Measurements from ENCODE around the gene GJA4. TPM values are rescaled to one million over a fixed set of nuclear protein-coding genes. Genes with fewer than 3 reads are reported as not detected.

GJA4 gene
- total RNA-seq, 1 experiment from 2014 or later: not detected

DNA sequence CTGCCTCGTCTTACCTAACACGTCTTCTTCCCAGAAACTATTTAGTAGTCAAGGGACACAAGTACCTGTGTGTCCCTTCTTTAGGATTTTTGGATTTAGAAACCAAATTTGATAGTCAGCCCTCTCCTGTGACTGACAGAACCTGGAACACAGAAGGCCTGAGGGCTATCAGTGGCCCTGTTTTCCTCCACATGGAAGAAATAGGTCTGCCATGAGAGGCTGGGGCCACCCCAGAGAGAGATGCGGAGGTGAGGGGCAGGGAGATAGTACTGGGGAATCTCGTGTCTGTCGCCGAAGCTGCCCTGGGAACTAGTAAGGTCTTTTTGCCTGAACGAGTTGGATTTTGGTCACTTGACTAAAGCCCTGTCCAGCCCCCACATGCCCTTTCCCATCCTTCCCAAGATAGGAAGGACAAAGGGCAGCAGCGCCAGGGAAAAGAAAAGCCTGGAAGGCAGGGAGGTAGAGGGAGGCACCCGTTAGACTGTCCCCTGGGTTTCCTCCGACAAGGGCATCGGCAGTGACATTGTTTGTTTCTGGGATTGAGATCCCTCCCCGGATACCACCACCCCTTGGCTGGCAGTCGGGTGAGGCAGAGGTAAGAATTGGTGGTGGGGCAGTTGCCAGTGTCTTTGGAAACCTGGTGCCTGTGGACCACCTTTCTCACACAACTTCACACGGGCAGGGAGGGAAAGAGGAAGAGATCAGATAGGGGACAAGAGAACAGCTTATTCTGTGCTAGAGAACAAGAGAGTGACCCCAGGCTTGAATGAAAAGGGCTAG is 46.9 kb downstream of the GJA4 start:
- Histone ChIP-seq H2AFZ (no peak overlapping the region), H3K4me3 (no peak overlapping the region), H3F3A (ENCODE audit: insufficient read depth, low read depth) (no peaks in the 10 kb centered on the region), H3K9me2 (ENCODE audit: insufficient read depth) (no peaks in the 10 kb centered on the region), H3K9me3 (ENCODE audit: insufficient read depth, low read depth) (no peaks in the 10 kb centered on the region), H3K27ac (no peak overlapping the region), H3K36me3 (ENCODE audit: low read depth) (no peaks in the 10 kb centered on the region), H3K4me1 (replicated peaks; ENCODE audit: insufficient read depth) (peaks cover 12% of the 10 kb centered on the region), H3K79me2 (ENCODE audit: low read depth) (no peaks in the 10 kb centered on the region), H4K20me1 (ENCODE audit: insufficient read depth) (no peaks in the 10 kb centered on the region; the same call in 1 of the 2 replicates), H3K27me3 (ENCODE audit: insufficient read depth, low read depth) (no peaks in the 10 kb centered on the region), H3K4me2 (no peak overlapping the region)
- TF ChIP-seq, protein P1, sequence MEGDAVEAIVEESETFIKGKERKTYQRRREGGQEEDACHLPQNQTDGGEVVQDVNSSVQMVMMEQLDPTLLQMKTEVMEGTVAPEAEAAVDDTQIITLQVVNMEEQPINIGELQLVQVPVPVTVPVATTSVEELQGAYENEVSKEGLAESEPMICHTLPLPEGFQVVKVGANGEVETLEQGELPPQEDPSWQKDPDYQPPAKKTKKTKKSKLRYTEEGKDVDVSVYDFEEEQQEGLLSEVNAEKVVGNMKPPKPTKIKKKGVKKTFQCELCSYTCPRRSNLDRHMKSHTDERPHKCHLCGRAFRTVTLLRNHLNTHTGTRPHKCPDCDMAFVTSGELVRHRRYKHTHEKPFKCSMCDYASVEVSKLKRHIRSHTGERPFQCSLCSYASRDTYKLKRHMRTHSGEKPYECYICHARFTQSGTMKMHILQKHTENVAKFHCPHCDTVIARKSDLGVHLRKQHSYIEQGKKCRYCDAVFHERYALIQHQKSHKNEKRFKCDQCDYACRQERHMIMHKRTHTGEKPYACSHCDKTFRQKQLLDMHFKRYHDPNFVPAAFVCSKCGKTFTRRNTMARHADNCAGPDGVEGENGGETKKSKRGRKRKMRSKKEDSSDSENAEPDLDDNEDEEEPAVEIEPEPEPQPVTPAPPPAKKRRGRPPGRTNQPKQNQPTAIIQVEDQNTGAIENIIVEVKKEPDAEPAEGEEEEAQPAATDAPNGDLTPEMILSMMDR (conservative IDR thresholded peaks at IDR 0.05): no peak
- no peak for TF ChIP-seq EZH2 (IDR thresholded peaks at IDR 0.05; ENCODE audit: low read depth)
- POLR2A ChIA-PET (ENCODE audit: unreplicated experiment): no interaction called here
- intact Hi-C loops (cut with micrococcal nuclease; ENCODE audit: unreplicated experiment): no loop called here
- no peak for DNase-seq
- BruUV-seq (replicated peaks): no TSS peak
- CTCF ChIA-PET: no interaction called here

DNA sequence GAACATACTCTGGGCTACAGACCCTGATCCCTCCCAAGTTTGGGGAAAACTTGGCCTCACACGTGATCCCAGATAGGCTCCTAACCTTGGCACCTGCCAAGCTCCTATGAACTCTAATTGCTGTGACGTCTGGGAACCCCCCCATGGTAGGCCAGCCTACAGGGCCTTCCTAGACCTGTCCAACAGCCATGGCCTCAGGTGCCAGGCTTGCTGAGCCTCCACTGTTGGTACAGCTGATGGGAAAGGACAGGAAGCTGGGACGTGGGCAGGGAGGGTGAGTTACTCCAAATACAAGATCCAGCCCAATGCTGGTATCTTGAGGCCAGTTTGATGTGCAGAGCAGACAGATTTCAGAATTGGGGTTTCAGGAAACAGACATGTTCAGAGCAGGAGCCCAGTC is 47.6 kb downstream of the GJA4 start:
- no peak overlapping the region for H3K4me2 ChIP-seq
- H3K9me2 ChIP-seq (ENCODE audit: insufficient read depth): no peaks in the 10 kb centered on the region
- intact Hi-C loops (cut with micrococcal nuclease; ENCODE audit: unreplicated experiment): no loop called here
- TF ChIP-seq, protein P1 (conservative IDR thresholded peaks at IDR 0.05): no peak
- TF ChIP-seq EZH2 (IDR thresholded peaks at IDR 0.05; ENCODE audit: low read depth): no peak
- ChIA-PET POLR2A (ENCODE audit: unreplicated experiment) (no interaction called here), CTCF (no interaction called here)
- peaks cover 16% of the 10 kb centered on the region for H3K4me1 ChIP-seq (replicated peaks; ENCODE audit: insufficient read depth)
- no peaks in the 10 kb centered on the region for H3K36me3 ChIP-seq (ENCODE audit: low read depth)
- H3K79me2 ChIP-seq (ENCODE audit: low read depth): no peaks in the 10 kb centered on the region
- DNase-seq: no peak
- no TSS peak for BruUV-seq (replicated peaks)
- no peaks in the 10 kb centered on the region for H3F3A ChIP-seq (ENCODE audit: insufficient read depth, low read depth)
- H3K27ac ChIP-seq: no peak overlapping the region
- H2AFZ ChIP-seq: no peak overlapping the region
- no peaks in the 10 kb centered on the region; the same call in 1 of the 2 replicates for H4K20me1 ChIP-seq (ENCODE audit: insufficient read depth)
- no peaks in the 10 kb centered on the region for H3K9me3 ChIP-seq (ENCODE audit: insufficient read depth, low read depth)
- no peaks in the 10 kb centered on the region for H3K27me3 ChIP-seq (ENCODE audit: insufficient read depth, low read depth)
- no peak overlapping the region for H3K4me3 ChIP-seq

DNA sequence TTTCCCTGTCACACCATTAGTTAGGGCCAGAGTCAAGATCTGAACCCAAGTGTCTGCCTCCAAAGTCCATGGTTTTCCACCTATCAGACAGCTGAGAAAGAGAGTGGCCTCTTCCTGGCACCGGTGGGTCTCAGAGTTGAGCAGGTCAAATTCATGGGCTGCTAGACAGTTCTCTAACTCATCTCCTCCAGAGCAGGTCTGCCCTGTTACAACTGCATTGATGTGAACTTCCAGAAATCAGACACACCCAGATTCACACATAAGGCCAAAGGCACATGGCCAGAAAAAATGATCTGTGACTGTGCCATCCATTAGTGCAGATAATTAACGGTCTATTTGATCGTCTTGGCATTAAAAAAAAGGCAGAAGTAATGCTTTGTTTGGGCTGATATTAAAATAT is 49.3 kb downstream of the GJA4 start:
- Histone ChIP-seq H3K4me1 (replicated peaks; ENCODE audit: insufficient read depth) (peaks cover 16% of the 10 kb centered on the region), H3K4me2 (no peak overlapping the region), H3F3A (ENCODE audit: insufficient read depth, low read depth) (no peaks in the 10 kb centered on the region), H4K20me1 (ENCODE audit: insufficient read depth) (no peaks in the 10 kb centered on the region; the same call in 1 of the 2 replicates), H3K27ac (no peak overlapping the region), H3K36me3 (ENCODE audit: low read depth) (no peaks in the 10 kb centered on the region), H3K9me3 (ENCODE audit: insufficient read depth, low read depth) (no peaks in the 10 kb centered on the region), H3K4me3 (no peak overlapping the region), H3K27me3 (ENCODE audit: insufficient read depth, low read depth) (no peaks in the 10 kb centered on the region), H3K79me2 (ENCODE audit: low read depth) (no peaks in the 10 kb centered on the region), H3K9me2 (ENCODE audit: insufficient read depth) (no peaks in the 10 kb centered on the region), H2AFZ (no peak overlapping the region)
- ChIA-PET POLR2A (ENCODE audit: unreplicated experiment) (interaction anchor here (0.6 kb wide), 1 partner anchor 18 kb away, joined by 3 read pairs; the partner anchor contains the start of gene SMIM12), CTCF (no interaction called here)
- DNase-seq: no peak
- no peak for TF ChIP-seq EZH2 (IDR thresholded peaks at IDR 0.05; ENCODE audit: low read depth)
- TF ChIP-seq, protein P1 (conservative IDR thresholded peaks at IDR 0.05): no peak
- intact Hi-C loops (cut with micrococcal nuclease; ENCODE audit: unreplicated experiment): no loop called here
- BruUV-seq (replicated peaks): no TSS peak
